Caco-2 (cell line): ENCODE measurements around the gene PJVK. TPM values are rescaled to one million over a fixed set of nuclear protein-coding genes. Genes with fewer than 3 reads are reported as not detected.

Experiments used
- BruUV-seq: library from RNA; stranded (reverse); fragments of 400-500 nt; replicated peaks from 2 replicates; lab custom pipeline; 2021; lab: Mats Ljungman, UMichigan
- CTCF ChIA-PET: fragments of 300-600 bp; sonication (Branson Sonifier 250); formaldehyde crosslinking; loops from one replicate; lab custom pipeline; 2022; ENCODE audit warnings: antibody characterized with exemption; lab: Charles Lee
- POLR2A ChIA-PET: fragments of 300-600 bp; sonication (Branson Sonifier 250); formaldehyde crosslinking; loops from one replicate; lab custom pipeline; 2022; ENCODE audit warnings: antibody characterized with exemption; lab: Charles Lee
- DNase-seq, 2 experiments: peaks; one replicate each; pipeline versions ENCODE4 v3.0.0 to v3.0.0-alpha.2; 2020 to 2022
- H3K27me3 ChIP-seq: replicated peaks from 2 replicates; pipeline ENCODE4 v1.6.0; 2011; ENCODE audit warnings: low read length; ENCODE audit not compliant: control insufficient read depth, insufficient read depth
- H3K36me3 ChIP-seq: 2 replicates; pipeline ENCODE4 v1.5.1; 2011; ENCODE audit warnings: low read length; ENCODE audit not compliant: control insufficient read depth, insufficient read depth
- H3K4me1 ChIP-seq: fragments of 250-450 bp; sonication (Bioruptor Pico); 2 replicates; pipeline ENCODE4 v1.5.1; 2020; ENCODE audit warnings: mild to moderate bottlenecking
- H3K4me3 ChIP-seq: 2 replicates; pipeline ENCODE4 v1.5.1; 2011; ENCODE audit warnings: low read depth, mild to moderate bottlenecking, control low read depth, low read length
- H3K9me3 ChIP-seq: fragments of 250-450 bp; sonication (Bioruptor Pico); 2 replicates; pipeline ENCODE4 v1.5.1; 2020; ENCODE audit warnings: mild to moderate bottlenecking, moderate library complexity
- H3K27ac Mint-ChIP-seq: one replicate; pipeline ENCODE4 v1.8.0; 2022; ENCODE audit warnings: mixed read lengths; ENCODE audit not compliant: unreplicated experiment
- H3K27me3 Mint-ChIP-seq: one replicate; pipeline ENCODE4 v1.8.0; 2022; ENCODE audit warnings: mixed read lengths; ENCODE audit not compliant: insufficient read depth, unreplicated experiment
- H3K36me3 Mint-ChIP-seq: one replicate; pipeline ENCODE4 v1.8.0; 2022; ENCODE audit warnings: mild to moderate bottlenecking, mixed read lengths; ENCODE audit not compliant: insufficient read depth, unreplicated experiment
- H3K4me1 Mint-ChIP-seq: one replicate; pipeline ENCODE4 v1.8.0; 2022; ENCODE audit warnings: low read depth, mixed read lengths; ENCODE audit not compliant: unreplicated experiment
- H3K4me3 Mint-ChIP-seq: one replicate; pipeline ENCODE4 v1.8.0; 2022; ENCODE audit warnings: mild to moderate bottlenecking, moderate library complexity, mixed read lengths; ENCODE audit not compliant: unreplicated experiment
- H3K9me3 Mint-ChIP-seq: one replicate; pipeline ENCODE4 v1.8.0; 2022; ENCODE audit warnings: mixed read lengths; ENCODE audit not compliant: unreplicated experiment
- intact Hi-C: fragments of 100-400 bp; cut with micrococcal nuclease; formaldehyde crosslinking; loops from one replicate; pipeline ENCODE4 v1.10.0; 2022; ENCODE audit not compliant: unreplicated experiment
- total RNA-seq: library from RNA; stranded (reverse); gene quantifications from 2 replicates; pipeline ENCODE4 v1.2.3, GENCODE V29; 2022
- TF ChIP-seq, protein P1 (sequence below), 2 experiments: fragments of 200-600 bp in 1 of 2; IDR thresholded peaks; 1 replicate in 1 of 2; 2 replicates in 1 of 2; pipeline versions ENCODE4 v1.5.1 to v1.8.0; 2011 to 2022; ENCODE audit warnings: antibody characterized with exemption in 1 of 2, control low read depth in 1 of 2, inconsistent platforms in 1 of 2, low read depth in 1 of 2, low read length in 1 of 2, mild to moderate bottlenecking in 1 of 2, moderate library complexity in 1 of 2; ENCODE audit not compliant: insufficient read depth in 1 of 2, severe bottlenecking in 1 of 2, unreplicated experiment in 1 of 2

PJVK gene
- total RNA-seq, 1 experiment from 2014 or later: 2.9 TPM

DNA sequence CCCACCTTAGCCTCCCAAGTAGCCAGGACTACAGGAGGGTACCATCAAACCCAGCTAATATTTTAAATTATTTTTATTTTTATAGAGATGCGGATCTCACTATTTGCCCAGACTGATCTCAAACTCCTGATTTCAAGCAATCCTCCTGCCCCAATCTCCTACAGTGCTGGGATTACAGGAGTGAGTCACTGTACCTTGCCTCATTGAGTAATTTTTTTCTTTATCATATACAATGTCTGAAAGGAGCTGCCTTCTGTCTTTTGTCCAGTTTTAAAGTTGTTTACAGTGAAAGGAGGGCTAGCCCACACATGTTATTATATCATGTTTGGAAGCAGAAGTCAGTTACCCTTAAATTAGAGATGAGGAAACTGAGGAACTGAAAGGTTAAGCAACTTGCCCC lies 32.8 kb upstream of the PJVK start:
- H3K4me3 ChIP-seq: no peak overlapping the region
- no peak for DNase-seq
- no TSS peak for BruUV-seq
- intact Hi-C loops: loop anchor here (10.0 kb wide), 1 partner anchor 434 kb away; no protein-coding TSS in a partner anchor
- no peaks in the 10 kb centered on the region for H3K9me3 Mint-ChIP-seq
- H3K4me1 Mint-ChIP-seq: peaks cover 6% of the 10 kb centered on the region
- TF ChIP-seq, protein P1, sequence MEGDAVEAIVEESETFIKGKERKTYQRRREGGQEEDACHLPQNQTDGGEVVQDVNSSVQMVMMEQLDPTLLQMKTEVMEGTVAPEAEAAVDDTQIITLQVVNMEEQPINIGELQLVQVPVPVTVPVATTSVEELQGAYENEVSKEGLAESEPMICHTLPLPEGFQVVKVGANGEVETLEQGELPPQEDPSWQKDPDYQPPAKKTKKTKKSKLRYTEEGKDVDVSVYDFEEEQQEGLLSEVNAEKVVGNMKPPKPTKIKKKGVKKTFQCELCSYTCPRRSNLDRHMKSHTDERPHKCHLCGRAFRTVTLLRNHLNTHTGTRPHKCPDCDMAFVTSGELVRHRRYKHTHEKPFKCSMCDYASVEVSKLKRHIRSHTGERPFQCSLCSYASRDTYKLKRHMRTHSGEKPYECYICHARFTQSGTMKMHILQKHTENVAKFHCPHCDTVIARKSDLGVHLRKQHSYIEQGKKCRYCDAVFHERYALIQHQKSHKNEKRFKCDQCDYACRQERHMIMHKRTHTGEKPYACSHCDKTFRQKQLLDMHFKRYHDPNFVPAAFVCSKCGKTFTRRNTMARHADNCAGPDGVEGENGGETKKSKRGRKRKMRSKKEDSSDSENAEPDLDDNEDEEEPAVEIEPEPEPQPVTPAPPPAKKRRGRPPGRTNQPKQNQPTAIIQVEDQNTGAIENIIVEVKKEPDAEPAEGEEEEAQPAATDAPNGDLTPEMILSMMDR (IDR thresholded peaks at IDR 0.05; ENCODE audit: insufficient read depth in 1 of 2, low read depth in 1 of 2, low read length in 1 of 2, severe bottlenecking in 1 of 2, unreplicated experiment in 1 of 2): no peak
- H3K27ac Mint-ChIP-seq: no peak overlapping the region
- ChIA-PET POLR2A (interaction anchor here (1.1 kb wide), 1 partner anchor 33 kb away, joined by 4 read pairs; the partner anchor contains the start of genes PJVK and PRKRA), CTCF (interaction anchor here (1.6 to 1.7 kb wide), 2 partner anchors 17 to 306 kb away, joined by 4 to 9 read pairs; partner anchors contain the start of gene RBM45)
- no peaks in the 10 kb centered on the region for H3K9me3 ChIP-seq
- no peak overlapping the region for H3K4me3 Mint-ChIP-seq
- H3K36me3 ChIP-seq: no peaks in the 10 kb centered on the region
- no peaks in the 10 kb centered on the region for H3K27me3 Mint-ChIP-seq
- no peaks in the 10 kb centered on the region for H3K27me3 ChIP-seq
- no peaks in the 10 kb centered on the region for H3K4me1 ChIP-seq
- H3K36me3 Mint-ChIP-seq: no peaks in the 10 kb centered on the region

DNA sequence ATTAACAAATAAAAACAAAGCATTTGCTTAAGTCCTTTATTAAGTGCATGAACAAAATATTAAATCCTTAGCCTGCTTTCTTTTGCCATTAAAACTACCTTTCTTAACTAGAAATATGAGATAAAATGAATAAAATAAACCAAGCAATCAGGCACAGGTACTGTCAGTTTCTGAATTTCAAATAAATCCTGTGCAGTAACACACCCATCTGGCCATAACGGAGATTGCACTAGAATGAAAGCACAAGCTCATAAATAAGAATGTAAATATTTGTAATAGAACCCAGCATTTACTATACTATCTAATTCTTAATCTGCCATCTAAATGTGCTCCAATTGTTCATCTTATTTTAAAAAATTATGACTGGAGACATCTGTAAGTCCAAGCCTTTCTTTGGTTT lies 32.1 kb upstream of the PJVK start:
- peak in 1 of 2 experiments; percentile 18 for DNase-seq
- Mint-ChIP-seq H3K27me3 (no peaks in the 10 kb centered on the region), H3K27ac (no peak overlapping the region), H3K4me3 (no peak overlapping the region), H3K36me3 (no peaks in the 10 kb centered on the region), H3K4me1 (peaks cover 6% of the 10 kb centered on the region), H3K9me3 (no peaks in the 10 kb centered on the region)
- TF ChIP-seq, protein P1 (IDR thresholded peaks at IDR 0.05; ENCODE audit: insufficient read depth in 1 of 2, low read depth in 1 of 2, low read length in 1 of 2, severe bottlenecking in 1 of 2, unreplicated experiment in 1 of 2): peak in 1 of 2 experiments; percentile 21
- ChIA-PET CTCF (interaction anchor here (0.6 to 1.7 kb wide), 11 partner anchors 10 to 307 kb away, joined by 3 to 9 read pairs (median 3); partner anchors contain the start of gene RBM45), POLR2A (interaction anchor here (1.1 kb wide), 1 partner anchor 32 kb away, joined by 4 read pairs; the partner anchor contains the start of genes PJVK and PRKRA)
- H3K9me3 ChIP-seq: no peaks in the 10 kb centered on the region
- intact Hi-C loops: loop anchor here (1.0 to 10.0 kb wide), 4 partner anchors 113 to 434 kb away; partner anchors contain the start of gene RBM45
- no peak overlapping the region for H3K4me3 ChIP-seq
- BruUV-seq: no TSS peak
- H3K27me3 ChIP-seq: no peaks in the 10 kb centered on the region
- H3K4me1 ChIP-seq: no peaks in the 10 kb centered on the region
- H3K36me3 ChIP-seq: no peaks in the 10 kb centered on the region

DNA sequence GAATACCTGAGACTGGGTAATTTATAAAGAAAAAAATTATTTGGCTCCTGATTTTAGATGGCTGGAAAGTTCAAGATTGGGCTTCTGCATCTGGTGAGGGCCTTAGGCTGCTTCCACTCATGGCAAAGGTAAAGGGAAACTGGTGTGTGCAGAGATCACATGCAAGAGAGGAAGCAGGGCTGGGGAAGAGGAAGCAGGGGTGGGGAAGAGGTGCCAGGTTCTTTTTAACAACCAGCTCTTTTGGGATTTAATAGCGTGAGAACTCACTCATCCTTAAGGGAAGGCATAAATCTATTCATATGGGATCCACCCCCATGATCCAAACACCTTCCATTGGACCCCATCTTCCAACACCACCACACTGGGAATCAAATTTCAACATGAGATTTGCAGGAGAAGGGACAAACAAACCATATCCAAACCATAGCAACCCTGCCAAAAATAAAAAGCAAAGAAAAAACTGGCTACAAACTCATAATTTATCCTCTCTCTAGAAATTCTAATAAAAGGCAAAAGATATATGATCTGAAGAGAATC lies 30.6 kb upstream of the PJVK start:
- Histone ChIP-seq H3K36me3 (no peaks in the 10 kb centered on the region), H3K4me3 (no peak overlapping the region), H3K4me1 (no peaks in the 10 kb centered on the region), H3K9me3 (no peaks in the 10 kb centered on the region), H3K27me3 (no peaks in the 10 kb centered on the region)
- Mint-ChIP-seq H3K27me3 (no peaks in the 10 kb centered on the region), H3K4me1 (peaks cover 6% of the 10 kb centered on the region), H3K4me3 (no peak overlapping the region), H3K27ac (no peak overlapping the region), H3K36me3 (no peaks in the 10 kb centered on the region), H3K9me3 (no peaks in the 10 kb centered on the region)
- TF ChIP-seq, protein P1 (IDR thresholded peaks at IDR 0.05; ENCODE audit: insufficient read depth in 1 of 2, low read depth in 1 of 2, low read length in 1 of 2, severe bottlenecking in 1 of 2, unreplicated experiment in 1 of 2): no peak
- ChIA-PET POLR2A (no interaction called here), CTCF (no interaction called here)
- intact Hi-C loops: no loop called here
- no peak for DNase-seq
- no TSS peak for BruUV-seq
